Stomach (tissue), 4 donors: Measurements from ENCODE around the gene TMEM267.
A peak's percentile ranks its signal among the peaks of the same experiment; 100 is the strongest.

Source experiments
- CTCF ChIP-seq, 7 experiments: fragments of 450-650 bp in 4 of 7; fragments of 200-600 bp in 3 of 7; sonication (generic) in 3 of 7; IDR thresholded peaks; one replicate each; pipeline ENCODE4 v1.5.1; 2016 to 2019; ENCODE audit warnings: antibody characterized with exemption in 7 of 7, control low read depth in 2 of 7, mild to moderate bottlenecking in 1 of 7
- POLR2A ChIP-seq, 4 donors: fragments of 450-650 bp; IDR thresholded peaks; one replicate each; pipeline ENCODE4 v1.6.1; 2016; ENCODE audit warnings: antibody characterized with exemption in 4 of 4, control low read depth in 2 of 4, mild to moderate bottlenecking in 1 of 4, moderate library complexity in 1 of 4
- POLR2AphosphoS5 ChIP-seq, 3 donors: sonication (generic); formaldehyde crosslinking; IDR thresholded peaks; one replicate each; pipeline ENCODE4 v1.6.1; 2016; ENCODE audit warnings: antibody characterized with exemption in 3 of 3

DNA sequence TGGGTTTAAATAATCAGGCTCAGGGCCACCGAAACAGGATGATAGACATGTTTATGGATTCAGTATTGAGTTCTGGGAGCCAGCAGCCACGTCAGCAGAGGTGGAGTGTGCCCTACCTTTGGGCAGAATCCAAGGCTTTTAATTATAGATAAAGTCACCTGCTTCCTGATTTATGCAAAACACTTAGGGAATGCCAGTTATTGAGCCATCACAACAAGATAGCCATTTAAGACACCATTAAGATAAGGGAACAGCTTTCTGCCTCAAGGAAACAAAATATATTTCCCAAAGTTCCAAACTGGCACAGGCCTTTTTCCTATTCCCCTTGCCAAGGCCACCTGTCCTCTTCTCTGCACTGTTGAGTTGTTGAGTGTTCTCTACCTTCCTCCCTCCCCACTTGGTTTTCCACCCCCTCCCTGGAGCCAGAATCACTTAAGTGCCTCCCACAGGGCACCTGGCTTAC is 73.8 kb downstream of the TMEM267 start:
- no peak for TF ChIP-seq POLR2A (IDR thresholded peaks at IDR 0.05)
- peak in 2 of 3 donors; percentile 16 to 61 for TF ChIP-seq POLR2AphosphoS5 (IDR thresholded peaks at IDR 0.05)
- TF ChIP-seq CTCF (IDR thresholded peaks at IDR 0.05): no peak
